ENCODE measurements around the gene IFRD2. TPM values are rescaled to one million over a fixed set of nuclear protein-coding genes. Genes with fewer than 3 reads are reported as not detected.

IFRD2 gene
- total and polyA plus RNA-seq, 9 of the 15 experiments (the other 6 are each of a cell fraction or from before 2014, with no cell fraction given), result 30.5 to 115 (median 52.8) TPM

GRCh38 chr3:50323092-50323600 lies 30.9 kb upstream of the IFRD2 start:
- H3K27me3 ChIP-seq (ENCODE audit: control insufficient read depth in 2 of 2, insufficient read depth in 2 of 2, low read length in 2 of 2), result no peaks in the 10 kb centered on the region
- intact Hi-C loops (cut with micrococcal nuclease), result no loop called here
- H3K27ac ChIP-seq (ENCODE audit: extremely low read depth, low read depth, low read length), result no peak overlapping the region

More at GRCh38 chr3:50323092-50323600, 30.9 kb upstream of the IFRD2 start:
- DNase-seq (ENCODE audit: extremely low read depth in 1 of 4, low spot score in 3 of 4) (no peak), ATAC-seq (no peak), FAIRE-seq (no peak)
- CTCF ChIA-PET (ENCODE audit: low intra/inter-chr PET ratio), result interaction anchor here (2.1 kb wide), 1 partner anchor 96 kb away, joined by 6 read pairs; no protein-coding TSS in a partner anchor
- Histone ChIP-seq H3K4me3 (no peak overlapping the region), H3K79me2 (ENCODE audit: control insufficient read depth, insufficient read depth, low read length) (peaks cover 36% of the 10 kb centered on the region), H4K20me1 (replicated peaks; ENCODE audit: control insufficient read depth, insufficient read depth, low read length) (no peaks in the 10 kb centered on the region), H3K9me1 (ENCODE audit: control insufficient read depth, insufficient read depth, low read length) (no peaks in the 10 kb centered on the region), H2AFZ (ENCODE audit: low read depth, low read length) (no peak overlapping the region), H3K9me3 (replicated peaks; ENCODE audit: control insufficient read depth, insufficient read depth, low read depth, low read length) (no peaks in the 10 kb centered on the region), H3K4me2 (ENCODE audit: insufficient read depth, low read length) (no peak overlapping the region), H3K4me1 (replicated peaks in 1 of 2; ENCODE audit: control insufficient read depth in 2 of 2, insufficient read depth in 2 of 2, low read length in 2 of 2) (peaks cover 25 to 66% of the 10 kb centered on the region in 2 experiments; a peak in 4 of 5 replicates), H3K9ac (ENCODE audit: insufficient read depth in 1 of 2, low read depth in 2 of 2, low read length in 2 of 2) (peak overlapping the region in 1 of 2 experiments; percentile 55; a peak in 2 of 4 replicates), H3K36me3 (ENCODE audit: control insufficient read depth, insufficient read depth, low read length) (peaks cover 41% of the 10 kb centered on the region; the same call in 2 of the 3 replicates)
- POLR2A ChIA-PET, result interaction anchor here (1.2 kb wide), 1 partner anchor 14 kb away, joined by 4 read pairs; no protein-coding TSS in a partner anchor
- TF ChIP-seq PTRF (tag; IDR thresholded peaks at IDR 0.05), result no peak
- TF ChIP-seq ZNF79 (CRISPR knock-in tag; IDR thresholded peaks at IDR 0.05; ENCODE audit: low read depth), result no peak
- no peak for TF ChIP-seq ZFP30 (CRISPR knock-in tag; IDR thresholded peaks at IDR 0.05; ENCODE audit: borderline replicate concordance)
- TF ChIP-seq, protein P1, sequence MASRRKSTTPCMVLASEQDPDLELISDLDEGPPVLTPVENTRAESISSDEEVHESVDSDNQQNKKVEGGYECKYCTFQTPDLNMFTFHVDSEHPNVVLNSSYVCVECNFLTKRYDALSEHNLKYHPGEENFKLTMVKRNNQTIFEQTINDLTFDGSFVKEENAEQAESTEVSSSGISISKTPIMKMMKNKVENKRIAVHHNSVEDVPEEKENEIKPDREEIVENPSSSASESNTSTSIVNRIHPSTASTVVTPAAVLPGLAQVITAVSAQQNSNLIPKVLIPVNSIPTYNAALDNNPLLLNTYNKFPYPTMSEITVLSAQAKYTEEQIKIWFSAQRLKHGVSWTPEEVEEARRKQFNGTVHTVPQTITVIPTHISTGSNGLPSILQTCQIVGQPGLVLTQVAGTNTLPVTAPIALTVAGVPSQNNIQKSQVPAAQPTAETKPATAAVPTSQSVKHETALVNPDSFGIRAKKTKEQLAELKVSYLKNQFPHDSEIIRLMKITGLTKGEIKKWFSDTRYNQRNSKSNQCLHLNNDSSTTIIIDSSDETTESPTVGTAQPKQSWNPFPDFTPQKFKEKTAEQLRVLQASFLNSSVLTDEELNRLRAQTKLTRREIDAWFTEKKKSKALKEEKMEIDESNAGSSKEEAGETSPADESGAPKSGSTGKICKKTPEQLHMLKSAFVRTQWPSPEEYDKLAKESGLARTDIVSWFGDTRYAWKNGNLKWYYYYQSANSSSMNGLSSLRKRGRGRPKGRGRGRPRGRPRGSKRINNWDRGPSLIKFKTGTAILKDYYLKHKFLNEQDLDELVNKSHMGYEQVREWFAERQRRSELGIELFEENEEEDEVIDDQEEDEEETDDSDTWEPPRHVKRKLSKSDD (conservative IDR thresholded peaks at IDR 0.05; ENCODE audit: low read length), result no peak
- no peak for TF ChIP-seq BRD4 (IDR thresholded peaks at IDR 0.05)
- no peak for TF ChIP-seq SIRT6 (IDR thresholded peaks at IDR 0.05; ENCODE audit: low read depth, low read length)
- TF ChIP-seq ARHGAP35 (IDR thresholded peaks at IDR 0.05; ENCODE audit: partially characterized antibody), result no peak
- no peak for TF ChIP-seq CREB3 (tag; conservative IDR thresholded peaks at IDR 0.05; ENCODE audit: low read depth)
- TF ChIP-seq ZNF124 (CRISPR knock-in tag; IDR thresholded peaks at IDR 0.05), result no peak
- WGBS (ENCODE audit: insufficient coverage, low coverage, missing lambda C conversion rate), result 60% methylated on average over 2 of the region's 4 CpGs
- in situ Hi-C loops (cut with MboI), result no loop called here
- no TSS peak for BruUV-seq (replicated peaks)
